Heart right ventricle (tissue), 16 donors: ENCODE data around the gene TRIM8. TPM values are rescaled to one million over a fixed set of nuclear protein-coding genes. Genes with fewer than 3 reads are reported as not detected.

Source experiments
- ATAC-seq, 8 donors: fragments of 200-7000 bp; cut with Tn5 transposase; one replicate each; pipeline ENCODE4 v1.9.1; 2020; ENCODE audit warnings: mild to moderate bottlenecking in 8 of 8, moderate library complexity in 8 of 8, moderate number of reproducible peaks in 1 of 8
- DNase-seq, 2 donors: peaks; one replicate each; pipeline ENCODE4 v3.0.0-alpha.2; 2020
- H3K27ac ChIP-seq, 10 donors: fragments of 200-600 bp; sonication (generic) in 2 of 10; one replicate each; pipeline versions ENCODE4 v1.5.0 to v1.8.0; 2020 to 2022; ENCODE audit warnings: mild to moderate bottlenecking in 3 of 10
- H3K27me3 ChIP-seq, 7 donors: fragments of 200-600 bp; one replicate each; pipeline ENCODE4 v1.8.0; 2021 to 2022; ENCODE audit warnings: mild to moderate bottlenecking in 2 of 7
- H3K36me3 ChIP-seq, 9 donors: fragments of 200-600 bp; sonication (generic) in 1 of 9; one replicate each; pipeline versions ENCODE4 v1.5.0 to v1.8.0; 2020 to 2022; ENCODE audit warnings: mild to moderate bottlenecking in 2 of 9
- H3K4me1 ChIP-seq, 9 donors: fragments of 200-600 bp; sonication (generic) in 1 of 9; one replicate each; pipeline versions ENCODE4 v1.5.0 to v1.8.0; 2020 to 2022; ENCODE audit warnings: mild to moderate bottlenecking in 4 of 9
- H3K4me3 ChIP-seq, 10 donors: fragments of 200-600 bp; sonication (generic) in 2 of 10; one replicate each; pipeline versions ENCODE4 v1.5.0 to v1.8.0; 2020 to 2022; ENCODE audit warnings: mild to moderate bottlenecking in 7 of 10, moderate library complexity in 2 of 10
- H3K9me3 ChIP-seq, 11 donors: fragments of 200-600 bp in 10 of 11; sonication (generic) in 2 of 11; one replicate each; pipeline versions ENCODE4 v1.5.0 to v1.8.0; 2013 to 2022; ENCODE audit warnings: mild to moderate bottlenecking in 2 of 11, control low read depth in 1 of 11, moderate library complexity in 1 of 11
- CTCF ChIP-seq, 9 donors: fragments of 200-600 bp; sonication (generic) in 2 of 9; IDR thresholded peaks; one replicate each; pipeline versions ENCODE4 v1.5.0 to v1.8.0; 2021 to 2022; ENCODE audit warnings: antibody characterized with exemption in 9 of 9, mild to moderate bottlenecking in 5 of 9, moderate library complexity in 1 of 9
- WGBS, 2 donors: extraction: QIAGEN DNeasy Blood & Tissue Kit; methylation state at CpG; one replicate each; pipeline ENCODE4 v1.1.7; 2013; ENCODE audit warnings: inconsistent platforms in 1 of 2; 5-methylcytosine and 5-hydroxymethylcytosine counted together
- intact Hi-C, 10 donors: fragments of 100-400 bp; cut with DNase I; formaldehyde crosslinking; loops; one replicate each; pipeline versions ENCODE4 v1.11.1 to v1.14.2; 2022
- polyA plus RNA-seq, 2 donors: library from polyadenylated mRNA; stranded (reverse); fragments of 200-250 nt; gene quantifications; one replicate each; pipeline ENCODE4 v1.2.3, GENCODE V29; 2013
- total RNA-seq, 10 donors: library from RNA; stranded (reverse); fragmentation: NEBNext Ultra II Directional in 3 of 10; extraction: Animal tissue kit (Norgen Biotek cat#: 25700) in 3 of 10; gene quantifications; one replicate each; pipeline versions ENCODE4 v1.2.1 to v1.2.4, GENCODE V29; 2021 to 2023
- donor health status: Arrhythmogenic right ventricular cardiomyopathy.
- donor health status: ischemic (EF 13 %, LVEDD 7.1; RV severe dilation, severe dysfunction).
- donor health status: healthy with polysubstance abuse.
- donor health status: DM: no; HTN: yes; CAD: no.
- donor health status: DM: no; HTN: no; CAD: no.
- donor health status: ischemic (EF 25% LVEDD 6.9; RV normal size, moderate dysfunction).
- donor health status: ischemic (EF 25% LVEDD 5.7; RV mildly dilated, moderate dysfunction).
- donor health status: healthy.
- donor health status: DM: yes; HTN: yes; CAD: no.
- donor health status: Ischemic cardiomyopathy.
- donor health status: ischemic (EF 35%, LVEDD 5.7; RV mildly dilated, moderate dysfunction).
- donor health status: nonischemic (EF 11% LVEDD 7.7; RV severe dilation, severe dysfunction).
- donor health status: DM: yes; HTN: yes; CAD: no.
- donor health status: PGD.
- donor health status: ischemic (EF 29% LVEDD 5.4; RV normal size, mild dysfunction).
- donor health status: nonischemic (EF 23%, LVEDD 6.1; RV moderate dilation, normal function).

Gene TRIM8
- total and polyA plus RNA-seq, 12 donors: 27.9 to 147 (median 88.8) TPM

DNA sequence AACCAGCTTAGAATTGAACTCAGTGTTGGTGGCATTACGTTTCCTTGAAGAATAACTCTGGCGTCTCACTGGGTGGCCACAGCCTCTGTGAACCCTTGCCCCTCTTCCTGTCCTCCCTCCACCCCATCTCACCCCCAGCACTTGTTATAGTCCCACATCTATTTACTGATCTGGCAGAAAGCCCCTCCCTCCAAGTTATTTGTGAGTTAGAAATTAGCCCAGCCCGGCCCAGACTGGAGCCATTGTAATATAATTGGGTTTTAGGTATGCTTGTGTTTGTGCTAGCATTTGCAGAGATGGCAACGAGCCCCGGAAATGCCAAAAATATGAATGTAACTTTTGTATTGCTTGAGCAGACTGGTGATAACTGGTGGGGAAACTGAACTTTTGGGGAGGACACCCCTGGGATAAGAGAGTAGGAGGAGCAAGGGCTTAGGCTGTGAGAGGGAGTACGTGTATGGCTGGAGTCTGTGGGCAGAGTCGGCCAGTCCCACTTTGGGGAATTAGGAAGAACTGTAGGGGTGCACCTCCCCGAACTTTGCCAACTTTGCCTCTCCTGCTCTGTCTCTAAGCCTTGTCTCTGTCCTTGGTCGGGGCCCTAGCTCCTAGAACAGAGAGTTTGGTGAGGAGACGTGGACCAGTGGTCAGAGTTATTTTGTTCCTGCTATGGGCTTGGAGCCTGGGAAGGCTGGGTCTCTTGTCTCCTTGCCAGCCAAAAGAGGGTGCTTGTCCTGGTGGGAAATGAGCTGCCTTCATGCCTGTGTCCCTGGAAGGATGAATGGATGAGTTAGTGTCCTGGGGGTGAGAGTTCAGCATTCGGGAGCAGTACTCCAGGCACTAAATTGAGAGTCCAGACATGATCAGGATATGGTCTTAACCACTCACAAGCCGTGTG is 19.3 kb upstream of the TRIM8 start:
- Histone ChIP-seq H3K27me3 (no peaks in the 10 kb centered on the region), H3K9me3 (no peaks in the 10 kb centered on the region), H3K36me3 (peaks cover 0 to 3% (median 0%) of the 10 kb centered on the region in 9 donors), H3K4me3 (no peak overlapping the region), H3K4me1 (peaks cover 40 to 84% (median 73%) of the 10 kb centered on the region in 9 donors), H3K27ac (peak overlapping the region in 5 of 10 donors; percentile 31 to 97 (median 92))
- no peak for TF ChIP-seq CTCF (IDR thresholded peaks at IDR 0.05)
- ATAC-seq (no peak), DNase-seq (no peak)
- intact Hi-C loops: no loop called here
- 69 to 75% methylated on average over 12 of the region's 12 CpGs for WGBS, 2 donors

DNA sequence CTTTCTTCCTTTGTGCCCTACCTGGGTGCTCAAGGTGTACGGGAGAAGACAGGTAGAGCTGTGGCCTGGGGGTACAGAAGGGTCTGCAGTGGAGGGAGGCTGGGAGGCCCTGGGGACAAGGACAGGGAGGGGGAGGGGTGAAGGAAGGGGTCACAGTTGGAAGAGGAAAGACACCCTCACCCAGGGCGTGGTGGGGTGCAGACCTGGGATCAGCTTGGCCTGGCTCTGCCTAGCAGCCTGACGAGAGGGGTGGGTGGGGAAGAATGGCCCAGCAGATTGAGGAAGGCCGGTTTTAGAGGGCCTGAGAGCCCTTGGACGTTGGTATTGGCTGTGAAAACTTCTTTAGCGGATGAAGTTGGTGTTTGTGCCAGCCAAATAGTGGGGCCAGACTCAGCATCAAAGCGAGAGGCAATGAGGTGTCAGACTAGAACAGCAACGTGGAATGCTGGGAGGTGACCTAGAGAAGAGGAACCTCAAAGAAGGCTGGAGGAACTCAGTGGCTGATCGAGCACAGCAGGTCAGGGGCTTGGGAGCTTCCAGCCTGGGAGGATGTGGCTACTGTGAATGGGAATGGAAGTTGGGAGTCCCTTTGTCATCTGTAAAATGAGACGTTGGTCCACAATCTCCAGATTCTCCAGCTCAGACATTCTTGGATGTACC is 18.1 kb upstream of the TRIM8 start:
- WGBS, 2 donors: 73 to 75% methylated on average over 10 of the region's 10 CpGs
- H3K4me1 ChIP-seq: peaks cover 32 to 77% (median 61%) of the 10 kb centered on the region in 9 donors
- H3K27ac ChIP-seq: peak overlapping the region in 8 of 10 donors; percentile 19 to 97 (median 90)
- DNase-seq (no peak), ATAC-seq (no peak)
- no peak overlapping the region for H3K4me3 ChIP-seq
- no peaks in the 10 kb centered on the region for H3K27me3 ChIP-seq
- intact Hi-C loops: no loop called here
- peaks cover 0 to 13% (median 0%) of the 10 kb centered on the region in 9 donors for H3K36me3 ChIP-seq
- no peaks in the 10 kb centered on the region for H3K9me3 ChIP-seq
- no peak for TF ChIP-seq CTCF (IDR thresholded peaks at IDR 0.05)

GRCh38 chr10:102627291-102627735 is 17.0 kb upstream of the TRIM8 start:
- 54 to 56% methylated on average over 12 of the region's 12 CpGs for WGBS, 2 donors
- ATAC-seq (peak in 6 of 8 donors; percentile 1 to 58 (median 4)), DNase-seq (no peak)
- H3K9me3 ChIP-seq: no peaks in the 10 kb centered on the region
- peak overlapping the region; percentile 79 to 97 (median 89) for H3K27ac ChIP-seq
- TF ChIP-seq CTCF (IDR thresholded peaks at IDR 0.05): no peak
- intact Hi-C loops: no loop called here
- H3K36me3 ChIP-seq: peaks cover 0 to 19% (median 0%) of the 10 kb centered on the region in 9 donors
- H3K27me3 ChIP-seq: no peaks in the 10 kb centered on the region
- H3K4me3 ChIP-seq: no peak overlapping the region
- peaks cover 36 to 77% (median 60%) of the 10 kb centered on the region in 9 donors for H3K4me1 ChIP-seq

- H3K9me3 ChIP-seq: no peaks in the 10 kb centered on the region
- H3K27me3 ChIP-seq: no peaks in the 10 kb centered on the region
- WGBS, 2 donors: 30 to 32% methylated on average over 9 of the region's 9 CpGs
- no peak for TF ChIP-seq CTCF (IDR thresholded peaks at IDR 0.05)
- peak overlapping the region; percentile 79 to 97 (median 89) for H3K27ac ChIP-seq
- intact Hi-C loops: no loop called here
- ATAC-seq (peak; percentile 30 to 63 (median 52)), DNase-seq (peak; percentile 55 to 64)
- peaks cover 41 to 77% (median 62%) of the 10 kb centered on the region in 9 donors for H3K4me1 ChIP-seq
- H3K36me3 ChIP-seq: peaks cover 0 to 19% (median 0%) of the 10 kb centered on the region in 9 donors
- H3K4me3 ChIP-seq: peak overlapping the region in 1 of 10 donors; percentile 19
Observed at GRCh38 chr10:102627736-102628293, 16.5 kb upstream of the TRIM8 start.
